Pancreas (tissue), 10 donors: ENCODE results near the gene PC. TPM values are rescaled to one million over a fixed set of nuclear protein-coding genes. Genes with fewer than 3 reads are reported as not detected.
"Not testable (repeated sequence)": the region's sequence is repeated elsewhere in the genome, so short reads cannot be mapped to it uniquely, and the experiment has no call there.

Source experiments
- ATAC-seq, 4 donors: fragments of 200-7000 bp; cut with Tn5 transposase; one replicate each; pipeline versions ENCODE4 v1.8.0 to v1.9.1; 2020; ENCODE audit warnings: mild to moderate bottlenecking in 4 of 4, moderate library complexity in 4 of 4
- DNase-seq, 6 donors: peaks; one replicate each; pipeline ENCODE4 v3.0.0-alpha.2; 2020
- FAIRE-seq: peaks from 2 replicates; lab custom pipeline; 2012; peaks lifted over from hg19 to GRCh38; lab: Jason Lieb, UNC
- H3K27ac ChIP-seq, 4 donors: fragments of 200-600 bp; sonication (generic); 1 replicate in 3 of 4; 2 replicates in 1 of 4; pipeline versions ENCODE4 v1.5.0 to v1.8.0; 2020
- H3K27me3 ChIP-seq, 4 donors: fragments of 200-600 bp; one replicate each; pipeline ENCODE4 v1.8.0; 2021
- H3K36me3 ChIP-seq, 3 donors: fragments of 200-600 bp; sonication (generic) in 1 of 3; one replicate each; pipeline versions ENCODE4 v1.5.0 to v1.8.0; 2020 to 2021
- H3K4me1 ChIP-seq, 3 donors: fragments of 200-600 bp; one replicate each; pipeline ENCODE4 v1.8.0; 2021
- H3K4me3 ChIP-seq, 4 donors: fragments of 200-600 bp; sonication (generic) in 2 of 4; one replicate each; pipeline versions ENCODE4 v1.5.0 to v1.8.0; 2020 to 2021
- H3K9me3 ChIP-seq, 4 donors: fragments of 200-600 bp; one replicate each; pipeline ENCODE4 v1.8.0; 2021
- WGBS, 2 donors: extraction: QIAGEN DNeasy Blood & Tissue Kit; methylation state at CpG; one replicate each; pipeline ENCODE4 v1.1.7; 2013; 5-methylcytosine and 5-hydroxymethylcytosine counted together
- intact Hi-C, 3 donors: fragments of 100-400 bp; cut with DNase I; formaldehyde crosslinking; loops; one replicate each; pipeline versions ENCODE4 v1.11.1 to v1.14.2; 2022
- polyA plus RNA-seq, 2 donors: library from polyadenylated mRNA; stranded (reverse); fragments of 200-250 nt; gene quantifications; one replicate each; pipeline ENCODE4 v1.2.3, GENCODE V29; 2013
- total RNA-seq, 6 donors: library from RNA; stranded (reverse); fragmentation: NEBNext Ultra II Directional in 4 of 6; extraction: Animal tissue kit (Norgen Biotek cat#: 25700) in 4 of 6; gene quantifications; one replicate each; pipeline versions ENCODE4 v1.2.1 to v1.2.4, GENCODE V29; 2021 to 2023
- TF ChIP-seq, protein P1 (sequence below), 4 donors: fragments of 200-600 bp; sonication (generic) in 3 of 4; IDR thresholded peaks; one replicate each; pipeline versions ENCODE4 v1.5.0 to v1.8.0; 2021; ENCODE audit warnings: antibody characterized with exemption in 4 of 4
- donor health status: healthy with polysubstance abuse.
- donor health status: DM: no; HTN: no; CAD: no; lungs with moderate emphysema.
- donor health status: DM: no; HTN: no; CAD: no.
- donor health status: control.
- donor health status: control.
- donor health status: Bipolar disorder and iron deficiency.
- donor health status: DM: yes; HTN: yes; CAD: no.
- donor health status: DM: no; HTN: no; CAD: no.
- donor health status: DM: no; HTN: no; CAD: no.
- donor health status: DM: yes; HTN: yes; CAD: no.

The PC gene, protein sequence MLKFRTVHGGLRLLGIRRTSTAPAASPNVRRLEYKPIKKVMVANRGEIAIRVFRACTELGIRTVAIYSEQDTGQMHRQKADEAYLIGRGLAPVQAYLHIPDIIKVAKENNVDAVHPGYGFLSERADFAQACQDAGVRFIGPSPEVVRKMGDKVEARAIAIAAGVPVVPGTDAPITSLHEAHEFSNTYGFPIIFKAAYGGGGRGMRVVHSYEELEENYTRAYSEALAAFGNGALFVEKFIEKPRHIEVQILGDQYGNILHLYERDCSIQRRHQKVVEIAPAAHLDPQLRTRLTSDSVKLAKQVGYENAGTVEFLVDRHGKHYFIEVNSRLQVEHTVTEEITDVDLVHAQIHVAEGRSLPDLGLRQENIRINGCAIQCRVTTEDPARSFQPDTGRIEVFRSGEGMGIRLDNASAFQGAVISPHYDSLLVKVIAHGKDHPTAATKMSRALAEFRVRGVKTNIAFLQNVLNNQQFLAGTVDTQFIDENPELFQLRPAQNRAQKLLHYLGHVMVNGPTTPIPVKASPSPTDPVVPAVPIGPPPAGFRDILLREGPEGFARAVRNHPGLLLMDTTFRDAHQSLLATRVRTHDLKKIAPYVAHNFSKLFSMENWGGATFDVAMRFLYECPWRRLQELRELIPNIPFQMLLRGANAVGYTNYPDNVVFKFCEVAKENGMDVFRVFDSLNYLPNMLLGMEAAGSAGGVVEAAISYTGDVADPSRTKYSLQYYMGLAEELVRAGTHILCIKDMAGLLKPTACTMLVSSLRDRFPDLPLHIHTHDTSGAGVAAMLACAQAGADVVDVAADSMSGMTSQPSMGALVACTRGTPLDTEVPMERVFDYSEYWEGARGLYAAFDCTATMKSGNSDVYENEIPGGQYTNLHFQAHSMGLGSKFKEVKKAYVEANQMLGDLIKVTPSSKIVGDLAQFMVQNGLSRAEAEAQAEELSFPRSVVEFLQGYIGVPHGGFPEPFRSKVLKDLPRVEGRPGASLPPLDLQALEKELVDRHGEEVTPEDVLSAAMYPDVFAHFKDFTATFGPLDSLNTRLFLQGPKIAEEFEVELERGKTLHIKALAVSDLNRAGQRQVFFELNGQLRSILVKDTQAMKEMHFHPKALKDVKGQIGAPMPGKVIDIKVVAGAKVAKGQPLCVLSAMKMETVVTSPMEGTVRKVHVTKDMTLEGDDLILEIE
- 10 to 100 TPM in 3 of 6 donors, 1 to 10 TPM in 3; 4.1 to 14.4 (median 8.9) TPM for total RNA-seq
- 10 to 100 TPM; 13.6 to 16.0 TPM for polyA plus RNA-seq

DNA sequence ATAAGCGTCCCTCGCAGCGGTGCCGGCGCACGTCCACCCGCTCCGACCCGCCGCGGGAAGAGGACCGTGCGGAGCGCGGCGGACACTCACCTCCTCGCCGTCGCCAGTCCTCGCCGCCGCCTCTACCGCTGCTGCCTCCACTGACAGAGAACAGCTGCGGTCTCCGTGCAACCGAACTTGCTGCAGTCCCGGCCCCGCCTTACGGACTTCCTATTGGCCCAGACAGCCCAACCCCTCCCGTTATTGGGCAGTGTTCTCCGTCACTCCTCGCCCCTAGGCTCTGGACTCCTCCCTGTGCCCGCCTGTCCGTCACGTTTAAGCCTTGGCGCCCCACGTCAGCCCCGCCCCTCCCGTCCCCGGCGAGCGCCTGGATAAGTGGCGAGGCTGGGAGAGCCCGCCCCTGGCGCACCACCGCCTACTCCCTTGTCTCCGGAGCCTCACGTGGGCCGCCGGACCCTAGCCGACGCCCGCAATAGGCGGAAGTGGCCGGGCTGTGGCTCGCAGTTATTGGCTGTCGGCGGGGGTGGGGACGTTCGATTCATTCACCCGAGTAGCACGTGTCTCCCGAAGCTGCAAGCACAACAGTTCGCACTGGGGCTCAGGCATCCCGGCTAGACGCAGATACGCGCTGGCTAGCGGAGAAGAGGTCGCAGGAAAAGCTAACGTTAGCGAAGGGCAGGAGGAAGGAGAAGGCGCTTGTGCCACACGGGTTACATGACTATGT lies at the start of gene PC:
TSS of gene PC (minus strand) at position 152 of the 724 bp plus-strand sequence. CDS start 86,224 bp downstream, outside the sequence.
- TF ChIP-seq, protein P1, sequence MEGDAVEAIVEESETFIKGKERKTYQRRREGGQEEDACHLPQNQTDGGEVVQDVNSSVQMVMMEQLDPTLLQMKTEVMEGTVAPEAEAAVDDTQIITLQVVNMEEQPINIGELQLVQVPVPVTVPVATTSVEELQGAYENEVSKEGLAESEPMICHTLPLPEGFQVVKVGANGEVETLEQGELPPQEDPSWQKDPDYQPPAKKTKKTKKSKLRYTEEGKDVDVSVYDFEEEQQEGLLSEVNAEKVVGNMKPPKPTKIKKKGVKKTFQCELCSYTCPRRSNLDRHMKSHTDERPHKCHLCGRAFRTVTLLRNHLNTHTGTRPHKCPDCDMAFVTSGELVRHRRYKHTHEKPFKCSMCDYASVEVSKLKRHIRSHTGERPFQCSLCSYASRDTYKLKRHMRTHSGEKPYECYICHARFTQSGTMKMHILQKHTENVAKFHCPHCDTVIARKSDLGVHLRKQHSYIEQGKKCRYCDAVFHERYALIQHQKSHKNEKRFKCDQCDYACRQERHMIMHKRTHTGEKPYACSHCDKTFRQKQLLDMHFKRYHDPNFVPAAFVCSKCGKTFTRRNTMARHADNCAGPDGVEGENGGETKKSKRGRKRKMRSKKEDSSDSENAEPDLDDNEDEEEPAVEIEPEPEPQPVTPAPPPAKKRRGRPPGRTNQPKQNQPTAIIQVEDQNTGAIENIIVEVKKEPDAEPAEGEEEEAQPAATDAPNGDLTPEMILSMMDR (IDR thresholded peaks at IDR 0.05) = no peak
- intact Hi-C loops = no loop called here
- peak; percentile 95 to 99 (median 98) for ATAC-seq
- Histone ChIP-seq H3K27ac (peak within 1 kb of the TSS; percentile 1 to 62 (median 56)), H3K9me3 (no peaks in the 10 kb centered on the region), H3K36me3 (no peaks in the 10 kb centered on the region), H3K27me3 (no peaks in the 10 kb centered on the region), H3K4me3 (peak within 1 kb of the TSS; percentile 45 to 73 (median 63)), H3K4me1 (peaks cover 0 to 10% (median 0%) of the 10 kb centered on the region in 3 donors)
- WGBS, 2 donors = 0 to 1% methylated on average over 73 to 74 of the region's 74 CpGs
- FAIRE-seq = peak; percentile 72
- DNase-seq = peak; percentile 97 to 100 (median 100)

DNA sequence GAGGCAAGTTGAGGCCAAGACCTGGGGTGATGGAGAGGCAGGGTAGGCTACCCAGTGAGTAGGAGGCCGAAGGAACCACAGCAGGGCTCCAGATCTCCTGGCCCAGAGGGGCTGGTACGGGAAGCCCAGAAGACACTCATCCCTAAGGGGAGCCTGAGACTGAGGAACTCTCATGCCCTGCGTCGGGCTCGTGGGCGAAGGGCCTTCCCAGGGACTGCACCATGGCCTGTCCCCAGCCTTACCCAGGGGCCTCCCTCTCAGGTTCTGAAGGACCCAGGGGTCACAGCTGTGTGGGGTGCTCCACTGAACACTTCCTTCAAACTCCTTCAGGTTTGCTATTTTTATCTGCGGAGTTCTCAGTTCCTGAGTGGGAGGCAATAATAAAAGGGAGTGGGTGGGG lies 48.9 kb upstream of the PC start:
- H3K4me3 ChIP-seq = no peak overlapping the region
- ATAC-seq (no peak), FAIRE-seq (no peak), DNase-seq (no peak)
- intact Hi-C loops = loop anchor here in 1 of 3 donors (10.0 kb wide), 1 partner anchor 252 kb away; no protein-coding TSS in a partner anchor
- H3K27me3 ChIP-seq = no peaks in the 10 kb centered on the region
- WGBS, 2 donors = 94 to 98% methylated on average over 7 of the region's 7 CpGs
- TF ChIP-seq, protein P1 (IDR thresholded peaks at IDR 0.05) = no peak
- H3K27ac ChIP-seq = no peak overlapping the region
- H3K36me3 ChIP-seq = no peaks in the 10 kb centered on the region
- H3K4me1 ChIP-seq = no peaks in the 10 kb centered on the region
- H3K9me3 ChIP-seq = no peaks in the 10 kb centered on the region

DNA sequence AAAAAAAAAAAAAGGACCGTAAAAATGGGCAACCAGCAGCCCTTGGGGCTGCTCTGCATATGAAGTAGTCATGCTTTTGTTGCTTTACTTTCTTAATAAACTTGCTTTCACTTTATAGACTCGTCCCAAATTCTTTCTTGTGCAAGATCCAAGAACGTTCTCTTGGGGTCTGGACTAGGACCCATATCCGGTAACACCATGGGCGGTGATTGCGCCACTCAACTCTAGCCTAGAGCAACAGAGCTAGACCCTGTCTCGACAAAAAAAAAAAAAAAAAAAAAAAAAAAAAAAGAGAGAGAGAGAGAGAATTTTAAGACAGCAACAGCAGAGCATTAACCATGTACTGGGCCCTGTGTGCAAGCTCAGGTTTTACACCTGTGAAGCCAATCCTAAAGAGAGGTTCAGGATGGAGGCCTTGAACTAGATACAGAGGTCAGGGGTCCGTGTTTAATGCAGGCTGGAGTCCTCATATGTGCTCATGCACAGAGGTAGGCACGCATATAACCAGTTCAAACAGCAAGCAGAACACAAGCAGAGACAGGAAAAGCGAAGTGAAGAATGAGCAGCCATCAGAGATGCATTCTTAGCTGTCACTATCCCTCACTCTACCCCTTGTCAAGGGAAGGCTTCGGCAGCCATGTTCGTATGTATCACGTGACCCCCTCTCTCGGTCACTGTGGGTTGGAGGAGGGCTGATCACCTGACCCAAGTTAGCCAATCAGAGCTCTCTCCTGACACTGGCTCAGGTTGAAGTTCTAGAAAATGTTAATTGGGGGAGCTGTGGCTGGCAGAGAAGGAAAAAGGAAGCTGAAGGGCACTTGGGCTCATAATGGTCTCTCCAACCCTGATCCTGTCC lies 48.1 kb upstream of the PC start:
- no peak overlapping the region for H3K4me3 ChIP-seq
- no peaks in the 10 kb centered on the region for H3K9me3 ChIP-seq
- no peak for DNase-seq
- FAIRE-seq = no peak
- no peaks in the 10 kb centered on the region for H3K36me3 ChIP-seq
- 85 to 91% methylated on average over 13 to 14 of the region's 14 CpGs for WGBS, 2 donors
- intact Hi-C loops = loop anchor here in 1 of 3 donors (10.0 kb wide), 1 partner anchor 251 kb away; no protein-coding TSS in a partner anchor
- no peaks in the 10 kb centered on the region for H3K27me3 ChIP-seq
- peak in 1 of 4 donors; percentile 50 for ATAC-seq
- TF ChIP-seq, protein P1 (IDR thresholded peaks at IDR 0.05) = no peak
- H3K4me1 ChIP-seq = no peaks in the 10 kb centered on the region
- H3K27ac ChIP-seq = no peak overlapping the region

DNA sequence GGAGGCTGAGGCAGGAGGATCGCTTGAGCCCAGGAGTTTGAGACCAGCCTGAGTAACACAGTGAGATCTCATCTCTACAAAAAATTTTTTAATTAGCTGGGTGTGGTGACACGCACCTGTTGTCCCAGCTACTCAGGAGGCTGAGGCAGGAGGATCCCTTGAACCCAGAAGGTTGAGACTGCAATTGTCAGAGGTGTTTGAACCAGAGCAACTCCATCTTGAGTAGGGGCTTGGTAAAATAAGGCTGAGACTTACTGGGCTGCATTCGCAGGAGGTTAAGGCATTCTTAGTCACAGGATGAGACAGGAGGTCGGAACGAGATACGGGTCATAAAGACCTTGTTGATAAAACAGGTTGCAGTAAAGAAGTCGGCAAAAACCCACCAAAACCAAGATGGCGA lies 47.0 kb upstream of the PC start:
- intact Hi-C loops = loop anchor here in 1 of 3 donors (10.0 kb wide), 1 partner anchor 250 kb away; no protein-coding TSS in a partner anchor
- not testable (repeated sequence) for FAIRE-seq, H3K27me3 ChIP-seq, H3K9me3 ChIP-seq, H3K36me3 ChIP-seq, H3K4me3 ChIP-seq, DNase-seq, H3K4me1 ChIP-seq, H3K27ac ChIP-seq, ATAC-seq
- WGBS, 2 donors = 85 to 94% methylated on average over 8 of the region's 8 CpGs
